ENCODE measurements around the gene PHF21A. TPM values are rescaled to one million over a fixed set of nuclear protein-coding genes. Genes with fewer than 3 reads are reported as not detected.

PHF21A gene
- total RNA-seq, 1 experiment from 2014 or later: 51.7 TPM

DNA sequence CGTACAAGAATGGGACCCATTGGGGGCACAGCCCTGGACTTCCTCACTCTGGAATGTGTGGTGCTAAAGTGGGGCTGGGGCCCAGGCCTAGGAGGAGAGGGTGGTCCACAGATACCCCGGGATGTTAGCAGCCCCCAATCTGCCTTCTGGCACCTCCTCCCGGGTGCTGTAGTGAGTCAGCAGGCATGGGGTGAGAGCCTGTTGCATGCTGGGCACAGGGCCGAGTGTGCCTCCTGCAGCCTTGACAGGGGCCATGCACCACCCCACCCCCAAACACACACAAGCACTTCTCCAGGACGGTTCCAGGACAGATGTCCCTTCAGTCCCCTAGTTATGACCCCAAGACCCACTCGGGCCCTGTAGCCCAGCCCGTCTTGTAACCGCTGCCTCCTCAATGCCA lies 23.5 kb upstream of the PHF21A start:
- H3K9ac ChIP-seq (ENCODE audit: low read length): no peak overlapping the region
- no peaks in the 10 kb centered on the region for H3K79me2 ChIP-seq (ENCODE audit: low read length)
- H4K20me1 ChIP-seq (ENCODE audit: insufficient read depth, low read depth, low read length): no peaks in the 10 kb centered on the region
- H3K4me2 ChIP-seq (ENCODE audit: low read depth, low read length, poor library complexity, severe bottlenecking): no peak overlapping the region
- H3K9me3 ChIP-seq (ENCODE audit: low read length): no peaks in the 10 kb centered on the region
- no peak overlapping the region for H3K27ac ChIP-seq (ENCODE audit: low read length)
- no peaks in the 10 kb centered on the region for H3K27me3 ChIP-seq (ENCODE audit: low read length)
- H3K9me2 ChIP-seq (replicated peaks; ENCODE audit: insufficient read depth, low read length): no peaks in the 10 kb centered on the region
- H3K4me3 ChIP-seq (ENCODE audit: low read length): no peak overlapping the region
- H2AFZ ChIP-seq (ENCODE audit: low read length): no peak overlapping the region
- H3K36me3 ChIP-seq (ENCODE audit: insufficient read depth, low read length): no peaks in the 10 kb centered on the region
- H3K4me1 ChIP-seq (ENCODE audit: low read length): no peaks in the 10 kb centered on the region
- peak; percentile 40 for DNase-seq

DNA sequence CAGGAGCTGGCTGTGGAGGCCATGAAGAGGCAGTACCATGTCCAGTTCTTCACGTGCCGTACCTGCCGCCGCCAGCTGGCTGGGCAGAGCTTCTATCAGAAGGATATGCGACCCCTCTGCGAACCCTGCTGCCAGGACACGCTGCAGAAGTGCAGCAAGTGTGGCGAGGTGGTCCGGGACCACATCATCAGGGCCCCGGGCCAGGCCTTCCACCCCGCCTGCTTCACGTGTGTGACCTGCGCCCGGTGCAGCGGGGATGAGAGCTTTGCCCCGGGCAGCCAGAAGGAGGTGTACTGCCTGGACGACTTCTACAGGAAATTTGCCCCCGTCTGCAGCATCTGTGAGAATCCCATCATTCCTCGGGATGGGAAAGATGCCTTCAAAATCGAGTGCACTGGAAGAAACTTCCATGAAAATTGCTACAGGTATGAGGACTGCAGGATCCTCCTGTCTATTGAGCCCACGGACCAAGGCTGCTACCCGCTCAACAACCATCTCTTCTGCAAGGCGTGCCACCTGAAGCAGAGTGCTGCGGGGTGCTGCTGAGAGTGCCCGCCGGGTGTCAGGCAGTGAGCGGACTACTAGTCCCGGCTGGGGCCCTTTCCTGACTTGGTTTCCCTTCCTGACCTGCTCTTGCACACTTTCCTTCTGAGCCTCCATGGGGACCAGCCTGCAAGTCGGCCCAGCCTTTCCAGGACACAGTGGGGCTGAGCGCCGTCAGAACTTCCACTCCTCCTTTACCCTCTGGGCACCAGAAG lies 22.0 kb upstream of the PHF21A start:
- Histone ChIP-seq H3K9me2 (replicated peaks; ENCODE audit: insufficient read depth, low read length) (no peaks in the 10 kb centered on the region), H3K27me3 (ENCODE audit: low read length) (no peaks in the 10 kb centered on the region), H3K36me3 (ENCODE audit: insufficient read depth, low read length) (no peaks in the 10 kb centered on the region), H4K20me1 (ENCODE audit: insufficient read depth, low read depth, low read length) (no peaks in the 10 kb centered on the region), H3K9ac (ENCODE audit: low read length) (no peak overlapping the region), H3K4me2 (ENCODE audit: low read depth, low read length, poor library complexity, severe bottlenecking) (no peak overlapping the region), H3K27ac (ENCODE audit: low read length) (no peak overlapping the region), H3K4me1 (ENCODE audit: low read length) (no peaks in the 10 kb centered on the region), H2AFZ (ENCODE audit: low read length) (no peak overlapping the region), H3K4me3 (ENCODE audit: low read length) (no peak overlapping the region), H3K9me3 (ENCODE audit: low read length) (no peaks in the 10 kb centered on the region), H3K79me2 (ENCODE audit: low read length) (no peaks in the 10 kb centered on the region)
- DNase-seq: no peak

- H4K20me1 ChIP-seq (ENCODE audit: insufficient read depth, low read depth, low read length): no peaks in the 10 kb centered on the region
- H3K9ac ChIP-seq (ENCODE audit: low read length): no peak overlapping the region
- H3K4me2 ChIP-seq (ENCODE audit: low read depth, low read length, poor library complexity, severe bottlenecking): no peak overlapping the region
- H3K27me3 ChIP-seq (ENCODE audit: low read length): no peaks in the 10 kb centered on the region
- no peaks in the 10 kb centered on the region for H3K36me3 ChIP-seq (ENCODE audit: insufficient read depth, low read length)
- no peak for DNase-seq
- H3K79me2 ChIP-seq (ENCODE audit: low read length): no peaks in the 10 kb centered on the region
- no peaks in the 10 kb centered on the region for H3K4me1 ChIP-seq (ENCODE audit: low read length)
- H2AFZ ChIP-seq (ENCODE audit: low read length): no peak overlapping the region
- H3K9me3 ChIP-seq (ENCODE audit: low read length): no peaks in the 10 kb centered on the region
- H3K9me2 ChIP-seq (replicated peaks; ENCODE audit: insufficient read depth, low read length): no peaks in the 10 kb centered on the region
- H3K27ac ChIP-seq (ENCODE audit: low read length): no peak overlapping the region
- no peak overlapping the region for H3K4me3 ChIP-seq (ENCODE audit: low read length)
Observed at GRCh38 chr11:46142561-46142960, 21.3 kb upstream of the PHF21A start.

DNA sequence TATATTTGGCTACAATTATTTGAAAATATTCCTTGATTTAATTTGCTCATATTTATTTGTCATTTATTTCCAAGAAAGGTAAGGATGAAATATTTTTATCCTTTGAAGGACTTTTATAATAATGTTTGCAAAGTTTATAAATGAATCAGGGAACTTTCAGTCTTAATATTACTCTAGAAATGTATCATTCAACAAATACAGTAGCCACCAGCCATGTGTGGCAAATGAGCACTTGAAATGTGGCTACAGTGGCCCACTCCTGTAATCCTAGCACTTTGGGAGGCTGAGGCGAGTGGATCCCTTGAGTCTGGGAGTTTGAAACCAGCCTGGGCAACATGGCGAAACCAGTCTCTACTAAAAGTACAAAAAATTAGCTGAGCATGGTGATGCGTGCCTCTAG lies 20.3 kb upstream of the PHF21A start:
- Histone ChIP-seq H3K9ac (ENCODE audit: low read length) (no peak overlapping the region), H3K9me3 (ENCODE audit: low read length) (no peaks in the 10 kb centered on the region), H3K27me3 (ENCODE audit: low read length) (no peaks in the 10 kb centered on the region), H4K20me1 (ENCODE audit: insufficient read depth, low read depth, low read length) (no peaks in the 10 kb centered on the region), H3K4me3 (ENCODE audit: low read length) (no peak overlapping the region), H3K4me1 (ENCODE audit: low read length) (no peaks in the 10 kb centered on the region), H3K27ac (ENCODE audit: low read length) (no peak overlapping the region), H3K36me3 (ENCODE audit: insufficient read depth, low read length) (no peaks in the 10 kb centered on the region), H3K4me2 (ENCODE audit: low read depth, low read length, poor library complexity, severe bottlenecking) (no peak overlapping the region), H3K79me2 (ENCODE audit: low read length) (no peaks in the 10 kb centered on the region), H3K9me2 (replicated peaks; ENCODE audit: insufficient read depth, low read length) (no peaks in the 10 kb centered on the region), H2AFZ (ENCODE audit: low read length) (no peak overlapping the region)
- DNase-seq: no peak

- H3K9ac ChIP-seq (ENCODE audit: low read length): no peak overlapping the region
- DNase-seq: no peak
- H3K9me3 ChIP-seq (ENCODE audit: low read length): no peaks in the 10 kb centered on the region
- H3K9me2 ChIP-seq (replicated peaks; ENCODE audit: insufficient read depth, low read length): no peaks in the 10 kb centered on the region
- no peak overlapping the region for H3K4me3 ChIP-seq (ENCODE audit: low read length)
- peaks cover 19% of the 10 kb centered on the region for H3K4me1 ChIP-seq (ENCODE audit: low read length)
- no peak overlapping the region for H2AFZ ChIP-seq (ENCODE audit: low read length)
- H3K27me3 ChIP-seq (ENCODE audit: low read length): no peaks in the 10 kb centered on the region
- no peak overlapping the region for H3K4me2 ChIP-seq (ENCODE audit: low read depth, low read length, poor library complexity, severe bottlenecking)
- H4K20me1 ChIP-seq (ENCODE audit: insufficient read depth, low read depth, low read length): no peaks in the 10 kb centered on the region
- no peaks in the 10 kb centered on the region for H3K36me3 ChIP-seq (ENCODE audit: insufficient read depth, low read length)
- no peak overlapping the region for H3K27ac ChIP-seq (ENCODE audit: low read length)
- no peaks in the 10 kb centered on the region for H3K79me2 ChIP-seq (ENCODE audit: low read length)
Observed at GRCh38 chr11:46134540-46134939, 13.3 kb upstream of the PHF21A start.

- no peaks in the 10 kb centered on the region for H3K36me3 ChIP-seq (ENCODE audit: insufficient read depth, low read length)
- DNase-seq: no peak
- no peaks in the 10 kb centered on the region for H4K20me1 ChIP-seq (ENCODE audit: insufficient read depth, low read depth, low read length)
Observed at GRCh38 chr11:46134061-46134460, 12.8 kb upstream of the PHF21A start.

GRCh38 chr11:46133119-46133518 lies 11.9 kb upstream of the PHF21A start:
- H3K9me2 ChIP-seq (replicated peaks; ENCODE audit: insufficient read depth, low read length): no peaks in the 10 kb centered on the region
- H3K4me2 ChIP-seq (ENCODE audit: low read depth, low read length, poor library complexity, severe bottlenecking): no peak overlapping the region
- no peaks in the 10 kb centered on the region for H3K27me3 ChIP-seq (ENCODE audit: low read length)
- no peak for DNase-seq
- H3K79me2 ChIP-seq (ENCODE audit: low read length): no peaks in the 10 kb centered on the region
- H3K4me1 ChIP-seq (ENCODE audit: low read length): peaks cover 20% of the 10 kb centered on the region
- no peak overlapping the region for H3K9ac ChIP-seq (ENCODE audit: low read length)
- H2AFZ ChIP-seq (ENCODE audit: low read length): no peak overlapping the region
- no peaks in the 10 kb centered on the region for H4K20me1 ChIP-seq (ENCODE audit: insufficient read depth, low read depth, low read length)
- no peak overlapping the region for H3K27ac ChIP-seq (ENCODE audit: low read length)
- no peak overlapping the region for H3K4me3 ChIP-seq (ENCODE audit: low read length)
- H3K9me3 ChIP-seq (ENCODE audit: low read length): no peaks in the 10 kb centered on the region
- no peaks in the 10 kb centered on the region for H3K36me3 ChIP-seq (ENCODE audit: insufficient read depth, low read length)

More at GRCh38 chr11:46134061-46134460, 12.8 kb upstream of the PHF21A start:
- Histone ChIP-seq H3K4me2 (ENCODE audit: low read depth, low read length, poor library complexity, severe bottlenecking) (no peak overlapping the region), H3K79me2 (ENCODE audit: low read length) (no peaks in the 10 kb centered on the region), H3K9me3 (ENCODE audit: low read length) (no peaks in the 10 kb centered on the region), H3K27ac (ENCODE audit: low read length) (no peak overlapping the region), H3K4me3 (ENCODE audit: low read length) (no peak overlapping the region), H3K9me2 (replicated peaks; ENCODE audit: insufficient read depth, low read length) (no peaks in the 10 kb centered on the region), H3K4me1 (ENCODE audit: low read length) (peaks cover 20% of the 10 kb centered on the region), H2AFZ (ENCODE audit: low read length) (no peak overlapping the region), H3K27me3 (ENCODE audit: low read length) (no peaks in the 10 kb centered on the region), H3K9ac (ENCODE audit: low read length) (no peak overlapping the region)

DNA sequence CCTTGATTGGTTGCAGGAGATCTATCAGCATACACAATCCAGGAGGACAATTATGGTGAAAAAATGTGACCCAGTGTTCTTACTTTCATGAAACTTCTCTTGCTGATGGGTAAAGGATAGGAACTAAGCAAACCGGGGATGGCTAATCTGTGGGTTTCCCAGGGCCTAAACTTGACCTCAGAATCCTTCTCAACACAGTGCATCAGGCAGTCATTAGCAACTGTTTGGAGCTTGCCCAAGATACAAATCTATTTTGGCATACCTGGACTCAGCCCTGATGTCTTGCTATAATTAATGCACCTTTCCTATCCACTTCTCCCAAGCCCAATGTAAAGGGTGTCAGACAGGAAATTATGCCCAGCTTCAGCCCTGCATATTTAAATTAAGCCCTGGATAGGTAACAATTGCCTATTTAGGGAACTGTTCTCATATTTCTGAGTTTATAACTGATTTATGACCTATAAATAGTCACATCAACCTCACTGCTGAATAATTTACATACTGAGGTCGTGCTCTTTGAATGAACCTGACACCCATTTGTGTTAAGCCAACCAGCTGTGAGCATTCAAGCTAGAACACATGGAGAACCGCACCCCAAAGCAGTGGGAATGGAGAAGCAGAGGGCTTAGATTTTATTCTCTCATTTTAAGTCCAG lies 9.2 kb upstream of the PHF21A start:
- no peaks in the 10 kb centered on the region for H3K9me3 ChIP-seq (ENCODE audit: low read length)
- H4K20me1 ChIP-seq (ENCODE audit: insufficient read depth, low read depth, low read length): no peaks in the 10 kb centered on the region
- no peak overlapping the region for H3K4me3 ChIP-seq (ENCODE audit: low read length)
- no peak overlapping the region for H3K27ac ChIP-seq (ENCODE audit: low read length)
- peak overlapping the region; percentile 28 for H3K4me2 ChIP-seq (ENCODE audit: low read depth, low read length, poor library complexity, severe bottlenecking)
- no peaks in the 10 kb centered on the region for H3K27me3 ChIP-seq (ENCODE audit: low read length)
- no peaks in the 10 kb centered on the region for H3K9me2 ChIP-seq (replicated peaks; ENCODE audit: insufficient read depth, low read length)
- DNase-seq: peak; percentile 74
- H2AFZ ChIP-seq (ENCODE audit: low read length): no peak overlapping the region
- H3K9ac ChIP-seq (ENCODE audit: low read length): no peak overlapping the region
- no peaks in the 10 kb centered on the region for H3K36me3 ChIP-seq (ENCODE audit: insufficient read depth, low read length)
- no peaks in the 10 kb centered on the region for H3K79me2 ChIP-seq (ENCODE audit: low read length)
- H3K4me1 ChIP-seq (ENCODE audit: low read length): peaks cover 31% of the 10 kb centered on the region

Measured in Karpas-422 (cell line).